CD14-positive monocyte (primary cell): ENCODE measurements around the gene CHCHD6. TPM values are rescaled to one million over a fixed set of nuclear protein-coding genes. Genes with fewer than 3 reads are reported as not detected.
A peak's percentile ranks its signal among the peaks of the same experiment; 100 is the strongest.

Experiments
- DNase-seq, 3 donors: peaks; one replicate each; pipeline ENCODE4 v3.0.0-alpha.2; 2011 to 2022
- H2AFZ ChIP-seq: 2 replicates; pipeline ENCODE4 v1.6.0; 2012; ENCODE audit warnings: mild to moderate bottlenecking, low read depth, low read length, inconsistent platforms; ENCODE audit not compliant: insufficient read depth, poor library complexity, severe bottlenecking
- H3K27ac ChIP-seq, 2 donors: 1 replicate in 1 of 2; 2 replicates in 1 of 2; pipeline ENCODE4 v1.5.1; 2012 to 2013; ENCODE audit warnings: low read length in 2 of 2, control low read depth in 1 of 2, inconsistent platforms in 1 of 2, low read depth in 1 of 2, mild to moderate bottlenecking in 1 of 2
- H3K27me3 ChIP-seq, 2 donors: one replicate each; pipeline versions ENCODE4 v1.6.0 to v1.6.1; 2011 to 2013; ENCODE audit warnings: low read length in 2 of 2; ENCODE audit not compliant: control insufficient read depth in 2 of 2, insufficient read depth in 2 of 2
- H3K36me3 ChIP-seq, 2 donors: replicated peaks in 1 of 2; 1 replicate in 1 of 2; 2 replicates in 1 of 2; pipeline versions ENCODE4 v1.5.1 to v1.6.1; 2012 to 2013; ENCODE audit warnings: low read length in 2 of 2, control low read depth in 1 of 2, inconsistent platforms in 1 of 2, mild to moderate bottlenecking in 1 of 2; ENCODE audit not compliant: insufficient read depth in 2 of 2, control insufficient read depth in 1 of 2
- H3K4me1 ChIP-seq, 2 donors: 1 replicate in 1 of 2; 2 replicates in 1 of 2; pipeline versions ENCODE4 v1.5.1 to v1.6.1; 2012 to 2013; ENCODE audit warnings: low read length in 2 of 2, control low read depth in 1 of 2, inconsistent platforms in 1 of 2, mild to moderate bottlenecking in 1 of 2, moderate library complexity in 1 of 2; ENCODE audit not compliant: insufficient read depth in 2 of 2, control insufficient read depth in 1 of 2
- H3K4me2 ChIP-seq: replicated peaks from 2 replicates; pipeline ENCODE3; 2012; ENCODE audit warnings: low read length, moderate library complexity, mild to moderate bottlenecking; ENCODE audit not compliant: poor library complexity, severe bottlenecking; ENCODE audit errors: extremely low read depth
- H3K4me3 ChIP-seq, 3 experiments: fragments of 200-600 bp in 1 of 3; sonication (generic) in 1 of 3; replicated peaks in 1 of 3; 1 replicate in 2 of 3; 2 replicates in 1 of 3; pipeline ENCODE4 v1.5.1; 2011 to 2013; ENCODE audit warnings: low read length in 3 of 3, mild to moderate bottlenecking in 3 of 3, control low read depth in 2 of 3, low read depth in 2 of 3, inconsistent platforms in 1 of 3, moderate library complexity in 1 of 3
- H3K79me2 ChIP-seq: 2 replicates; pipeline ENCODE4 v1.6.0; 2012; ENCODE audit warnings: mild to moderate bottlenecking, control low read depth, inconsistent platforms, low read length, moderate library complexity; ENCODE audit not compliant: insufficient read depth
- H3K9ac ChIP-seq: 2 replicates; pipeline ENCODE4 v1.6.0; 2017; ENCODE audit warnings: low read length, mild to moderate bottlenecking; ENCODE audit not compliant: insufficient read depth, poor library complexity, severe bottlenecking
- H3K9me3 ChIP-seq, 2 donors: replicated peaks in 1 of 2; 1 replicate in 1 of 2; 2 replicates in 1 of 2; pipeline versions ENCODE4 v1.5.1 to v1.6.1; 2012 to 2013; ENCODE audit warnings: low read length in 2 of 2, control low read depth in 1 of 2; ENCODE audit not compliant: control insufficient read depth in 1 of 2, insufficient read depth in 1 of 2
- H4K20me1 ChIP-seq: 2 replicates; pipeline ENCODE4 v1.6.0; 2012; ENCODE audit warnings: mild to moderate bottlenecking, low read length, control low read depth, moderate library complexity; ENCODE audit not compliant: insufficient read depth
- H3K27ac Mint-ChIP-seq, 7 donors: one replicate each; pipeline ENCODE4 v1.8.0; 2020; ENCODE audit warnings: mild to moderate bottlenecking in 7 of 7, mixed read lengths in 7 of 7, moderate library complexity in 6 of 7, inconsistent platforms in 2 of 7
- H3K27me3 Mint-ChIP-seq, 3 donors: one replicate each; pipeline ENCODE4 v1.8.0; 2021 to 2022; ENCODE audit warnings: low read depth in 3 of 3, mild to moderate bottlenecking in 3 of 3, mixed read lengths in 3 of 3, moderate library complexity in 3 of 3, inconsistent platforms in 1 of 3
- H3K36me3 Mint-ChIP-seq, 2 donors: one replicate each; pipeline ENCODE4 v1.8.0; 2020; ENCODE audit warnings: mixed read lengths in 2 of 2, inconsistent platforms in 1 of 2, mild to moderate bottlenecking in 1 of 2
- H3K4me1 Mint-ChIP-seq: one replicate; pipeline ENCODE4 v1.8.0; 2020; ENCODE audit warnings: mild to moderate bottlenecking, mixed read lengths
- H3K4me3 Mint-ChIP-seq, 2 donors: one replicate each; pipeline ENCODE4 v1.8.0; 2020; ENCODE audit warnings: mild to moderate bottlenecking in 2 of 2, mixed read lengths in 2 of 2, moderate library complexity in 1 of 2
- H3K9me3 Mint-ChIP-seq, 7 donors: one replicate each; pipeline ENCODE4 v1.8.0; 2020 to 2022; ENCODE audit warnings: mixed read lengths in 7 of 7, mild to moderate bottlenecking in 6 of 7, moderate library complexity in 6 of 7, inconsistent platforms in 2 of 7
- CTCF ChIP-seq: fragments of 200-600 bp; IDR thresholded peaks from one replicate; pipeline ENCODE4 v1.8.0; 2022; ENCODE audit warnings: antibody characterized with exemption, mild to moderate bottlenecking
- WGBS: methylation state at CpG from one replicate; pipeline ENCODE4 v1.1.5; 2013; ENCODE audit warnings: missing lambda C conversion rate; ENCODE audit not compliant: insufficient coverage; 5-methylcytosine and 5-hydroxymethylcytosine counted together
- intact Hi-C, 2 donors: fragments of 100-400 bp; cut with micrococcal nuclease; formaldehyde crosslinking; loops; one replicate each; pipeline versions ENCODE4 v1.15.0 to v1.15.1; 2023
- polyA plus RNA-seq, 3 donors: library from polyadenylated mRNA; depleted of rRNA in 1 of 3; unstranded in 2 of 3; stranded (reverse) in 1 of 3; fragments of 300-500 nt in 2 of 3; fragments of >200 nt in 1 of 3; fragmentation: Illumina TruSeq in 2 of 3; gene quantifications; 1 replicate in 2 of 3; 2 replicates in 1 of 3; pipeline ENCODE4 v1.2.3, GENCODE V29; 2012 to 2021

CHCHD6 gene
- polyA plus RNA-seq, 3 donors, result 1.1 to 1.8 (median 1.8) TPM

DNA sequence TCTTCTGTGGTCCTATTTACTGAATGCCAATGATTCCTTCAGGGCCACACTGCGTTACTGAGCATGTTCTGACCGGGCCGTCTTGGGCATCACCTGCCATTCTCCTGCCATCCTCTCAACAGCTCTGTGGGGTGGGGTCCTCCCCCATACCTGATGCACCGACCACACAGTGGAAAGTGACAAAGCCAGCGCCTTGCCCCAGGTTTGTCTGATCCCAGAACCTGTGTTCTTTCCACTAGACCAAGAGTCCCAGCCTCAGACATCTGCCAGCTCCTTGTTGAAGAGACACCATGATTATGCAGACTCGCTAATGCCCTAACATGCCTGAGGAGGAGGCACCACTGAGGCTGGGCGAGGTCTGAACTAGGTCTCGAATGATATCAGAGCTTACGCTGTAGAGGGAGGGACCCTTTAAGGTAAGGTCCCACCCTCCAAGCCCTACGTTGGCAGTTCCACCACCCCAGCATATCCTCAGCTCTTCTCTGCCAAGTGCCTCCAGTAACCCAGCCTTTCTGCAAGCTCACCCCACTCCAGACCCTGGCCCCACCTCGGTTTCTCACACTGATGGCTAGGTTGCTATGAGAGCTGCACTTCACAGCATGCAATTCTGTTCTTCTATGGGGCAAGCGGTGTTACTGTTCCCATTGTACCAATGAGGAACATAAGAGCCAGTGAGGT is 249.1 kb downstream of the CHCHD6 start:
- H3K36me3 ChIP-seq, result no peaks in the 10 kb centered on the region
- H3K9me3 ChIP-seq, result no peaks in the 10 kb centered on the region
- peaks cover 7 to 11% of the 10 kb centered on the region in 2 donors for H3K4me1 ChIP-seq
- H3K4me2 ChIP-seq, result no peak overlapping the region
- Mint-ChIP-seq H3K27ac (no peak overlapping the region), H3K4me3 (no peak overlapping the region), H3K9me3 (no peaks in the 10 kb centered on the region), H3K27me3 (peaks cover 1 to 29% (median 18%) of the 10 kb centered on the region in 3 donors), H3K36me3 (no peaks in the 10 kb centered on the region), H3K4me1 (peaks cover 9% of the 10 kb centered on the region)
- no peak overlapping the region for H3K27ac ChIP-seq
- no peak overlapping the region for H3K9ac ChIP-seq
- no peaks in the 10 kb centered on the region for H3K79me2 ChIP-seq
- H3K27me3 ChIP-seq, result peaks cover 0 to 7% of the 10 kb centered on the region in 2 donors
- no peak overlapping the region for H2AFZ ChIP-seq
- TF ChIP-seq CTCF, result no peak
- no peaks in the 10 kb centered on the region for H4K20me1 ChIP-seq
- no peak for DNase-seq
- intact Hi-C loops, result no loop called here
- WGBS, result 95% methylated on average over 4 of the region's 12 CpGs
- no peak overlapping the region for H3K4me3 ChIP-seq

DNA sequence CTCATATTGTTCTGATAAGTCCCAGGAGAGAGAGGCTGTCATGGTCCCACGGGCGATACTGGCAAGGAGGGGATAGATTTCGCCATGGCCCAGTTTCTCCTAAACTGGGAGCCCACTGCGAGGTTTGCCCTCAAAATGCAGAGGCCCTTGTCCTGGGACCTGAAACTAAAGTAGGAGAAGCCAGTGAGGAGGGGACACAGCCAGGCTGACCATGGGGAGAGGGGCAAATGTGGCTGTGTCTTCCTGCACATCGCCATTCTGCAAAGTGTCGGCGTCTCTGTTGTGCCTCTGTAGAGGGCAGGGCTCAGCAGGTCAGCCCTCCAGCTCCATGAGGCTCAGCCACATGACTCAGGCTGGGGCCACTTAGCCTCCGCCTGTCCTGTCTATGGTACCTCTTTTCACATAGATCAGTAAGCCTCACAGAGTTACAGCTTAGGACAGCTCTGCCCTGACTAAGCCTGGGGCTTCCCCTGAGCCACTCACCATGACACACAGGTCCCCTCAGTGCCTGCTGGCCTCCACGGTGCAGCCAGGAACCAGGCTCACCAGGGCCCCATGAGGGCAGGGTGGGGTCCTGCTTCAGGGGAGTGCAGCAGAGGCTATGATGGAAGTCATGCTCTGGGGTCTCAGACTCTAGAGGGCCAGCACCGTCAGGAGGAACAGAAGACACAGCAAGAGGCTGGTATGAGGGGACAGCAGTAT is 250.3 kb downstream of the CHCHD6 start:
- Mint-ChIP-seq H3K36me3 (no peaks in the 10 kb centered on the region), H3K9me3 (no peaks in the 10 kb centered on the region), H3K27ac (peak overlapping the region in 1 of 7 donors; percentile 61), H3K4me3 (peak overlapping the region in 1 of 2 donors; percentile 13), H3K4me1 (no peaks in the 10 kb centered on the region), H3K27me3 (peaks cover 5 to 22% (median 17%) of the 10 kb centered on the region in 3 donors)
- no peaks in the 10 kb centered on the region for H3K4me1 ChIP-seq
- H3K9ac ChIP-seq, result no peak overlapping the region
- WGBS, result 98% methylated on average over 6 of the region's 10 CpGs
- H3K9me3 ChIP-seq, result no peaks in the 10 kb centered on the region
- TF ChIP-seq CTCF, result no peak
- peaks cover 0 to 7% of the 10 kb centered on the region in 2 donors for H3K27me3 ChIP-seq
- H3K79me2 ChIP-seq, result no peaks in the 10 kb centered on the region
- intact Hi-C loops, result no loop called here
- H3K36me3 ChIP-seq, result no peaks in the 10 kb centered on the region
- peak in 1 of 3 donors; percentile 35 for DNase-seq
- H4K20me1 ChIP-seq, result no peaks in the 10 kb centered on the region
- H3K27ac ChIP-seq, result no peak overlapping the region
- no peak overlapping the region for H3K4me2 ChIP-seq
- H3K4me3 ChIP-seq, result no peak overlapping the region
- no peak overlapping the region for H2AFZ ChIP-seq
